H7 (cell line): Measurements from ENCODE around the gene RBM33. TPM values are rescaled to one million over a fixed set of nuclear protein-coding genes. Genes with fewer than 3 reads are reported as not detected.

Source experiments
- DNase-seq: peaks from one replicate; pipeline ENCODE4 v3.0.0; 2012
- H3K27me3 ChIP-seq: 2 replicates; pipeline ENCODE4 v1.6.0; 2011; ENCODE audit warnings: mild to moderate bottlenecking, low read length; ENCODE audit not compliant: control insufficient read depth, insufficient read depth
- H3K36me3 ChIP-seq: replicated peaks from 2 replicates; pipeline ENCODE4 v1.5.1; 2011; ENCODE audit warnings: low read length; ENCODE audit not compliant: control insufficient read depth, insufficient read depth
- H3K4me3 ChIP-seq: 2 replicates; pipeline ENCODE4 v1.5.1; 2011; ENCODE audit warnings: low read depth, mild to moderate bottlenecking, control low read depth, low read length, moderate library complexity; ENCODE audit not compliant: insufficient read depth
- total RNA-seq: library from RNA; depleted of rRNA; stranded (reverse); fragments of >200 nt; shearing (Covaris generic); gene quantifications from 2 replicates; pipeline ENCODE4 v1.2.3, GENCODE V29; 2014

RBM33 gene
- total RNA-seq, 1 experiment from 2014 or later: 15.4 TPM

- Histone ChIP-seq H3K4me3 (no peak overlapping the region), H3K27me3 (no peaks in the 10 kb centered on the region), H3K36me3 (no peaks in the 10 kb centered on the region)
- no peak for DNase-seq
Measured at GRCh38 chr7:155753446-155753965, 109.0 kb downstream of the RBM33 start.

- DNase-seq: no peak
- Histone ChIP-seq H3K36me3 (no peaks in the 10 kb centered on the region), H3K27me3 (no peaks in the 10 kb centered on the region), H3K4me3 (no peak overlapping the region)
Measured at GRCh38 chr7:155754165-155754564, 109.7 kb downstream of the RBM33 start.

GRCh38 chr7:155755026-155755425 lies 110.6 kb downstream of the RBM33 start:
- Histone ChIP-seq H3K36me3 (no peaks in the 10 kb centered on the region), H3K4me3 (no peak overlapping the region), H3K27me3 (no peaks in the 10 kb centered on the region)
- no peak for DNase-seq

- no peak for DNase-seq
- H3K27me3 ChIP-seq: no peaks in the 10 kb centered on the region
- no peak overlapping the region for H3K4me3 ChIP-seq
- no peaks in the 10 kb centered on the region for H3K36me3 ChIP-seq
Measured at GRCh38 chr7:155756322-155756721, 111.9 kb downstream of the RBM33 start.

GRCh38 chr7:155758348-155758747 lies 113.9 kb downstream of the RBM33 start:
- H3K36me3 ChIP-seq: no peaks in the 10 kb centered on the region
- H3K4me3 ChIP-seq: no peak overlapping the region
- peak; percentile 59 for DNase-seq
- H3K27me3 ChIP-seq: no peaks in the 10 kb centered on the region

GRCh38 chr7:155759740-155760430 lies 115.4 kb downstream of the RBM33 start:
- Histone ChIP-seq H3K4me3 (no peak overlapping the region), H3K36me3 (no peaks in the 10 kb centered on the region), H3K27me3 (no peaks in the 10 kb centered on the region)
- no peak for DNase-seq

GRCh38 chr7:155761162-155761561 lies 116.7 kb downstream of the RBM33 start:
- H3K36me3 ChIP-seq: peaks cover 3% of the 10 kb centered on the region
- no peak for DNase-seq
- H3K4me3 ChIP-seq: no peak overlapping the region

GRCh38 chr7:155762036-155762435 lies 117.6 kb downstream of the RBM33 start:
- DNase-seq: no peak
- Histone ChIP-seq H3K27me3 (no peaks in the 10 kb centered on the region), H3K4me3 (no peak overlapping the region), H3K36me3 (peaks cover 5% of the 10 kb centered on the region)

More at GRCh38 chr7:155761162-155761561, 116.7 kb downstream of the RBM33 start:
- no peaks in the 10 kb centered on the region for H3K27me3 ChIP-seq

- peaks cover 8% of the 10 kb centered on the region for H3K36me3 ChIP-seq
- no peaks in the 10 kb centered on the region for H3K27me3 ChIP-seq
- DNase-seq: no peak
- no peak overlapping the region for H3K4me3 ChIP-seq
Measured at GRCh38 chr7:155762655-155763054, 118.2 kb downstream of the RBM33 start.

- Histone ChIP-seq H3K36me3 (peaks cover 8% of the 10 kb centered on the region), H3K27me3 (no peaks in the 10 kb centered on the region), H3K4me3 (no peak overlapping the region)
- peak; percentile 60 for DNase-seq
Measured at GRCh38 chr7:155763122-155763521, 118.7 kb downstream of the RBM33 start.

- H3K27me3 ChIP-seq: no peaks in the 10 kb centered on the region
- H3K4me3 ChIP-seq: no peak overlapping the region
- peak; percentile 46 for DNase-seq
- H3K36me3 ChIP-seq: peaks cover 8% of the 10 kb centered on the region
Measured at GRCh38 chr7:155763691-155764437, 119.4 kb downstream of the RBM33 start.

GRCh38 chr7:155764438-155764793 lies 120.0 kb downstream of the RBM33 start:
- Histone ChIP-seq H3K36me3 (peaks cover 8% of the 10 kb centered on the region), H3K4me3 (no peak overlapping the region), H3K27me3 (no peaks in the 10 kb centered on the region)
- no peak for DNase-seq

GRCh38 chr7:155765458-155765857 lies 121.0 kb downstream of the RBM33 start:
- Histone ChIP-seq H3K27me3 (no peaks in the 10 kb centered on the region), H3K4me3 (no peak overlapping the region), H3K36me3 (peaks cover 15% of the 10 kb centered on the region)
- no peak for DNase-seq

GRCh38 chr7:155766386-155766785 lies 121.9 kb downstream of the RBM33 start:
- DNase-seq: no peak
- H3K36me3 ChIP-seq: peaks cover 15% of the 10 kb centered on the region

More at GRCh38 chr7:155766386-155766785, 121.9 kb downstream of the RBM33 start:
- Histone ChIP-seq H3K4me3 (no peak overlapping the region), H3K27me3 (no peaks in the 10 kb centered on the region)
